ENCODE results near the gene ZBTB7C. TPM values are rescaled to one million over a fixed set of nuclear protein-coding genes. Genes with fewer than 3 reads are reported as not detected.

The ZBTB7C gene
- total and polyA plus RNA-seq, 2 of the 8 experiments (the other 6 are each of a cell fraction or from before 2014, with no cell fraction given), result 0.15 to 0.45 TPM

- TF ChIP-seq RAD21 (IDR thresholded peaks at IDR 0.05 in 1 of 2, conservative IDR thresholded peaks at IDR 0.05 in 1 of 2; ENCODE audit: low read depth in 2 of 2, low read length in 2 of 2) (no peak), HDAC6 (IDR thresholded peaks at IDR 0.05; ENCODE audit: low read depth, low read length) (no peak), SIN3A (conservative IDR thresholded peaks at IDR 0.05 in 1 of 2, IDR thresholded peaks at IDR 0.05 in 1 of 2; ENCODE audit: low read depth in 1 of 2, low read length in 2 of 2) (no peak), ATF3 (IDR thresholded peaks at IDR 0.05; ENCODE audit: insufficient read depth, low read depth, low read length) (no peak), CHD2 (IDR thresholded peaks at IDR 0.05; ENCODE audit: low read length) (no peak), RFX5 (IDR thresholded peaks at IDR 0.05; ENCODE audit: borderline replicate concordance, low read depth, low read length) (no peak), E2F6 (IDR thresholded peaks at IDR 0.05) (no peak), MAX (IDR thresholded peaks at IDR 0.05) (no peak)
- WGBS, 2 experiments (ENCODE audit: extremely low coverage in 1 of 2, insufficient coverage in 1 of 2, insufficient read length in 1 of 2, insufficient replicate concordance in 2 of 2, low coverage in 1 of 2, low lambda C conversion rate in 2 of 2, missing lambda C conversion rate in 1 of 2), result 90% methylated on average over 2 of the region's 2 CpGs; no CpG with 5 or more reads in 1 of the 2 experiments
- Histone ChIP-seq H3K27ac (ENCODE audit: low read depth, low read length) (no peak overlapping the region), H3K4me1 (replicated peaks in 1 of 4; ENCODE audit: control insufficient read depth in 3 of 4, insufficient read depth in 4 of 4, low read length in 3 of 4) (no peaks in the 10 kb centered on the region), H3K27me3 (replicated peaks in 1 of 4; ENCODE audit: control insufficient read depth in 3 of 4, extremely low read depth in 1 of 4, insufficient read depth in 3 of 4, low read length in 3 of 4) (no peaks in the 10 kb centered on the region), H3K79me1 (ENCODE audit: low read depth, low read length) (no peaks in the 10 kb centered on the region), H3K36me3 (ENCODE audit: control insufficient read depth in 2 of 4, insufficient read depth in 4 of 4, low read length in 3 of 4) (no peaks in the 10 kb centered on the region), H3K4me3 (ENCODE audit: extremely low read depth in 1 of 4, insufficient read depth in 2 of 4, low read depth in 3 of 4, low read length in 4 of 4) (no peak overlapping the region), H2AFZ (ENCODE audit: low read length) (no peak overlapping the region), H3K56ac (replicated peaks; ENCODE audit: insufficient read length, low read depth, low read length) (no peak overlapping the region), H3K9me3 (ENCODE audit: insufficient read depth in 2 of 2, low read depth in 1 of 2, low read length in 1 of 2) (no peaks in the 10 kb centered on the region), H3K23me2 (ENCODE audit: low read depth, low read length) (no peaks in the 10 kb centered on the region), H3K79me2 (ENCODE audit: control insufficient read depth in 1 of 2, insufficient read depth in 2 of 2, low read length in 2 of 2) (no peaks in the 10 kb centered on the region), H4K91ac (replicated peaks; ENCODE audit: insufficient read length, low read length) (no peak overlapping the region), H3K14ac (ENCODE audit: insufficient read length) (no peak overlapping the region), H3K4ac (replicated peaks; ENCODE audit: insufficient read length, low read depth, low read length) (no peak overlapping the region), H2BK15ac (ENCODE audit: low read length) (no peak overlapping the region), H2BK12ac (ENCODE audit: low read depth, low read length) (no peak overlapping the region), H3K9ac (replicated peaks in 1 of 4; ENCODE audit: extremely low read depth in 1 of 4, low read depth in 3 of 4, low read length in 3 of 4) (no peak overlapping the region), H3K18ac (ENCODE audit: extremely low read depth, low read length) (no peak overlapping the region), H4K5ac (ENCODE audit: insufficient read length, low read depth, low read length) (no peak overlapping the region), H2BK5ac (ENCODE audit: low read depth, low read length) (no peak overlapping the region), H2BK20ac (ENCODE audit: low read length) (no peak overlapping the region), H4K8ac (ENCODE audit: extremely low read depth, insufficient read depth, low read length) (no peak overlapping the region), H2AK5ac (ENCODE audit: low read depth, low read length) (no peak overlapping the region), H2BK120ac (replicated peaks; ENCODE audit: low read depth, low read length) (no peak overlapping the region), H3K23ac (ENCODE audit: insufficient read length) (no peak overlapping the region), H4K20me1 (replicated peaks in 1 of 2; ENCODE audit: control insufficient read depth in 1 of 2, insufficient read depth in 2 of 2, low read length in 2 of 2) (no peaks in the 10 kb centered on the region), H3K4me2 (ENCODE audit: insufficient read depth in 1 of 2, low read depth in 2 of 2, low read length in 2 of 2) (no peak overlapping the region)
- ChIA-PET POLR2A (ENCODE audit: partially characterized antibody) (no interaction called here), CTCF (ENCODE audit: partially characterized antibody) (interaction anchor here (0.6 to 1.6 kb wide), 4 partner anchors 18 to 124 kb away, joined by 3 to 4 read pairs (median 3); no protein-coding TSS in a partner anchor)
- DNase-seq (ENCODE audit: low read depth in 1 of 2, low spot score in 2 of 2), result no peak
- FAIRE-seq, result no peak
Observed at GRCh38 chr18:48323151-48323550, 86.0 kb downstream of the ZBTB7C start.
